HG03342 (cell line): ENCODE data around the gene CHST3.
A peak's percentile ranks its signal among the peaks of the same experiment; 100 is the strongest.
"Not testable (repeated sequence)": the region's sequence is repeated elsewhere in the genome, so short reads cannot be mapped to it uniquely, and the experiment has no call there.

Source experiments
- ATAC-seq: cut with Tn5 transposase; IDR thresholded peaks from one replicate; pipeline ENCODE4 v1.9.1; 2021; ENCODE audit warnings: mild to moderate bottlenecking, moderate library complexity; ENCODE audit not compliant: unreplicated experiment

The CHST3 gene

DNA sequence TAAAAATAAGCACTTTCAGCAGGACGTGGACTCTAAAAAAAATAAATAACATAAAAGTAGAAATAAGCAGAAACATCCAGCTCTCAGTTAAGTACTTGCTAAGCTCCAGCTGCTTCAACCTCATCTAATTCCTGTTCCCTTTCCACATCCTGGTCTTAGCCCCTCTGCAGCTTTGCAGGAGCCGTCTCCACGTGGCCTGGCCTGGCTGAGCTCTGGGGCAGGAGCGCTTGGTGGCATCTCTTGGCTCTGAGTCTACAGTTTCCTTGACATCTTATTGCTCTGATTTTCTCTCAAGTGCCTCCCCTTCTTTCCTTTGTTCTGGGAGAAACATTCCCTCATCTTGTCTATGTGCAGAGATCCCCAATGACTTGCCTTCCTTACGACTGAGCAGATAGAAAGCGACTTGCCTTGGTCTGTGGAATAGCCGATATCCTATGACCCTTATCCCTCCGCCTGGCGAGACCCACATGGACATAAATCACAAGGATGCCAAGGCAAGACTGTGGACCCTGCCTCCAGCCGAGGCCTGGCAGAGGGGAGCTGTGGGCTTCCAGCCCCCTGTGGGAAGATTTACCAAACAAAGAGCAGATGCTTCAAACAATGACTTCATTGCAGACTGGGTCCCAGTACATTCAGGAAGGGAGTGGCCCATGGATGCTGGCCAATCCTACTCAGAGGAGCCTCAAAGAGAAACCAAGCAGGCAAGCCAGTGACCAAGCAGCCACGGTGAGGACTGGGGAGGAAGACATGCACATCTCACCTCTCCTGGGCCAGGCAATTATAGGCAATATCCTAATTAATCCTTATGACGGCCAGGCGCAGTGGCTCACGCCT, 62.3 kb downstream of the CHST3 start:
- ATAC-seq, result no peak

GRCh38 chr10:72027498-72027897, 63.3 kb downstream of the CHST3 start:
- no peak for ATAC-seq

GRCh38 chr10:72029414-72029813, 65.2 kb downstream of the CHST3 start:
- ATAC-seq, result no peak

GRCh38 chr10:72030762-72031543, 66.8 kb downstream of the CHST3 start:
- no peak for ATAC-seq

DNA sequence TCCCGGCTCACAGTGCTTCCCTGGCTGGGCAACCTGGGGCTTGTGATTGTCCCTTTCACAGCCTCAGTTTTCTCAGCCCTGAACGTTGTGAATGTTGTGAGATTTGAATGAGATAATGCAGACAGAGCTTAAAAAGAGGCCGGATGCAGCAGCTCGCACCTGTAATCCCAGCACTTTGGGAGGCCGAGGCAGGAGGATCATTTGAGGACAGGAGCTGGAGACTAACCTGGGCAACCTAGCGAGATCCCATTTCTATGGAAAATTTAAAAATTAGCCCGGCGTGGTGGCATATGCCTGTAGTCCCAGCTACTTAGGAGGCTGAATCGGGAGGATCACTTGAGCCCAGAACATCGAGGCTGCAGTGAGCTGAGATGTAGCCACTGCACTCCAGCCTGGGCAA, 67.5 kb downstream of the CHST3 start:
- no peak for ATAC-seq

GRCh38 chr10:72032409-72033162, 68.4 kb downstream of the CHST3 start:
- not testable (repeated sequence) for ATAC-seq

GRCh38 chr10:72034040-72034499, 69.9 kb downstream of the CHST3 start:
- ATAC-seq, result no peak

- ATAC-seq, result no peak
Measured at GRCh38 chr10:72034761-72035160, 70.6 kb downstream of the CHST3 start.

DNA sequence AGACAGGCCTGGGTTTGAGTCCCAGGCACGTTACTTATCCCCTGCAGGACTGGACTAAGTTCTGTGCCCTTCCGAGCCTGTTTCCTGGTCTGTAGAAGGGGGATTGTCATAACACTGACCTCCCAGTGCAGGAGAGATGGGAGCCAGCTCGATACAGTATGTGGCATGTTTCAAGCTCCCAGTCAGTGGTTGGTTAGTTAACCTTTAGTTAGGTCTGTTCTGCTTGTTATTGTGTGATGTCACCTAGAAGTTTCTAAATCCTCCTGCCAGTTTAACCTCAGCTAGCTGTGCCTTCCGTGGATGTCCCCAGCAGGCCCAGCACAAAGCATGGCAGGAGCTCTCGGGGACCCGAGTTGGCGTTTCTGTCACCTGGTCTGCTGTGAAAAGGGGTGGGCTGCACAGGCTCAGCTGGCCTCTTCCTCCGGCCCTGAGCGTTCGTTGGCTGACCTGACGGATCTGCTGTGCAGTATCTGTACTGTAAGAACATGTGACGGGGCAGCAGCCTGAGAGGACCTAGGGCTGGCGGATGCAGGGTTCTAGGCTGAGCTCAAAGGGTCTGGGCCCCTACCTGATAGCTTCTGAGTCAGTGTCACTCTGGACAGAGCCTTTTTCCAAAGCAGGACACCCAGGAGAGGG, 71.2 kb downstream of the CHST3 start:
- ATAC-seq, result no peak

- no peak for ATAC-seq
Measured at GRCh38 chr10:72037266-72037665, 73.1 kb downstream of the CHST3 start.

GRCh38 chr10:72037811-72038210, 73.6 kb downstream of the CHST3 start:
- ATAC-seq, result no peak

- ATAC-seq, result no peak
Measured at GRCh38 chr10:72038458-72039001, 74.3 kb downstream of the CHST3 start.

DNA sequence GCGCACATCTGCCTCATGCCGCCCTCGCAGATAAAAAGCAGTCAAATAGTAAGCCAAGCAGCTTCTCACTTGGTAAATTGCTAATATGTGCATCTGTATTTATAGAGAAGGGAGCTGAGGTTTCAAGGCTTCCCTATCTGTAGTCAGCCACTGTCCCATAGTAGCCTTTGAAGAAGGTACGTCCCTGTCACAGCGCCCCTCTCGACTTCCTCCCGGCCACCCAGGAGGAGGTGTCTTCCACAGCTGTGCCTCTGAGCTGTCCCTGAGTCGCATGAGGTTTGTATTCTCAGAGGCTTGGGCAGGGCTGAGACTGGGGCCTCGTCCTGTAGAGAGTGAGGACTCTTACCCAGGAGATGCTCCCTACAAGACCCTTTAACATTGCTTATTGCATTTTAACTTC, 75.2 kb downstream of the CHST3 start:
- no peak for ATAC-seq

GRCh38 chr10:72041491-72041890, 77.3 kb downstream of the CHST3 start:
- ATAC-seq, result no peak

GRCh38 chr10:72043016-72043834, 79.0 kb downstream of the CHST3 start:
- no peak for ATAC-seq

GRCh38 chr10:72044417-72045041, 80.3 kb downstream of the CHST3 start:
- ATAC-seq, result no peak

DNA sequence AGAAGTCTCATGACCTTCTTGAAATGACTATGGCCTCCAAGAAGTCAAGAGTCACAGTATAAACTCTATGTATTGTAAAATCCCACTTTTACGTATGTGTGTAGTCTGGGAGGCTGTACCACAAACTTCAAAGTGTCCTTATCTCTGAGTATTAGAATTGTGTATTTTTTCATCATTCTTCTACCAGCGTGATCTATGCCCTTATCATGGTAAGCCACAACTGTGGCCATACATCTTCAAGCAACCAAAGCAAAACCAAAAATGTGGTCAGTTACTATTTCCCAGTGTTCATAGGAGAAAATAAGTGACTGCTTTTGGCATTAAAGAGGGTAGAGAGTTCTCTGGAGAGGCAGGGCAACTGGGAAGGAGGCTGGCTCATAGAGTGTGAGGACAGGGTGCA, 81.4 kb downstream of the CHST3 start:
- ATAC-seq, result no peak

DNA sequence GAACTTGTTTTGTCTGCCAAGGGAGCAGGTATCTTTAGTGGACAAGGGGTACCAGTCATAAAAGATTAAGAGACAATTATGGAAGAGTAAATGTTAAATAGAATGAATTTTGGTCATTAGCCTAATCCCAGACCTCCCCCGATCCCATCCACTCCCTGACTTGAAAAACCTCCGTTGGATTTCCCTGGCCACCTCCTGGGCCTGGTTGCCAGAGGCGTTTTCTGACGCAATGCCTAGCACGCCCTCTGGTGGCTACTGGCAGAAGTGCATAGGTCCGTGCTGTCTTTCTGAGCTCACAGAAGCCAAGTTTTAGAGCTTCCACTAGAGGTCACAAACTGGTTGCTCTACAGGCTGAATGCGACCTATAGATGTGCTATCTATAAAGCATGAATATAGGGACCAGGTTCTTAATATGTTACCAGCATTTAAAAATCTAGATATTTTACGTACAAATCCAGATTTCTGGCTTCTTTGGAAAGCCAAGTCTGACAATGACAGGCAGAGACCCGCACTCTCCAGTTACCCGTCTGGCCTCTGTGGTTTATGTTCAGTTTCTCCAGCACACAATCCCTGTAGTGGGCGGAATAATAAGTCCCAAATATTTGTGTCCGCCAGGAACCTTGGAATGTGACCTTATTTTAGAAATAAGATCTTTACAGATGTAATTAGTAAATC, 84.4 kb downstream of the CHST3 start:
- ATAC-seq, result peak; percentile 55

DNA sequence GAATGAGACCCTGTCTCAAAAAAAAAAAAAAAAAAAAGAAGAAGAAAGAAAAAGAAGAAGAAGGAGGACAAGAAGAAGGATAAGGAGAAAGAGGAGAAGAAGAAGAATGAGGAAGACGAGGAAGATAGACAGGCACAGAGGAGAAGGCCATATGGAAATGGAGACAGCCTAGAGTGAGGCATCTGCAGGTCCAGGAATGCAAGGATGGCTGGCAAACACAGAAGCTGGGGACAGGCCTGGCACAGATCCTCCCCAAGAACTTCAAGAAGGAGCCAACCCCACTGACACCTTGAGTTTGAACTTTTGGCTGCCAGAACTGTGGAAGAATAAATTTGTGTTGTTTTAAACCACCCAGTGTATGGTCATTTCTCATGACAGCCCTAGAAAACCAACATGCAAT, 85.3 kb downstream of the CHST3 start:
- no peak for ATAC-seq
